ENCODE data around the gene HELZ. TPM values are rescaled to one million over a fixed set of nuclear protein-coding genes. Genes with fewer than 3 reads are reported as not detected.
"Not testable (repeated sequence)": the region's sequence is repeated elsewhere in the genome, so short reads cannot be mapped to it uniquely, and the experiment has no call there.

The HELZ gene
- total RNA-seq, 2 donors from 2014 or later: 38.7 to 99.4 TPM

GRCh38 chr17:67105213-67105612 lies 139.8 kb downstream of the HELZ start:
- TF ChIP-seq POLR2AphosphoS5 (IDR thresholded peaks at IDR 0.05) (no peak), POLR2A (IDR thresholded peaks at IDR 0.05) (no peak), CTCF (IDR thresholded peaks at IDR 0.05) (no peak)
- no peak overlapping the region for H3K4me3 ChIP-seq
- H3K9me3 ChIP-seq: no peaks in the 10 kb centered on the region
- H3K4me1 ChIP-seq (replicated peaks): no peaks in the 10 kb centered on the region
- DNase-seq (ENCODE audit: low spot score): no peak
- no peaks in the 10 kb centered on the region for H3K27me3 ChIP-seq (replicated peaks; ENCODE audit: insufficient read depth)
- H3K27ac ChIP-seq: no peak overlapping the region
- H3K36me3 ChIP-seq: peaks cover 3 to 6% of the 10 kb centered on the region in 2 donors
- intact Hi-C loops (cut with DNase I): no loop called here

- H3K27ac ChIP-seq; DNase-seq (ENCODE audit: low spot score); H3K36me3 ChIP-seq; H3K4me1 ChIP-seq (replicated peaks); H3K9me3 ChIP-seq; H3K27me3 ChIP-seq (replicated peaks; ENCODE audit: insufficient read depth); intact Hi-C loops (cut with DNase I); H3K4me3 ChIP-seq: not testable (repeated sequence)
- WGBS: 97% methylated on average over 7 of the region's 7 CpGs
These were observed 140.4 kb downstream of the HELZ start for GRCh38 chr17:67104641-67105040.

- intact Hi-C loops (cut with DNase I): no loop called here
- Histone ChIP-seq H3K4me1 (replicated peaks) (no peaks in the 10 kb centered on the region), H3K4me3 (no peak overlapping the region), H3K27me3 (replicated peaks; ENCODE audit: insufficient read depth) (no peaks in the 10 kb centered on the region), H3K9me3 (no peaks in the 10 kb centered on the region), H3K27ac (no peak overlapping the region), H3K36me3 (no peaks in the 10 kb centered on the region)
- 97% methylated on average over 1 of the region's 1 CpG for WGBS
- DNase-seq (ENCODE audit: low spot score): no peak
- TF ChIP-seq CTCF (IDR thresholded peaks at IDR 0.05) (no peak), POLR2AphosphoS5 (IDR thresholded peaks at IDR 0.05) (no peak), POLR2A (IDR thresholded peaks at IDR 0.05) (no peak)
These were observed 147.0 kb downstream of the HELZ start for GRCh38 chr17:67098006-67098405.

- 94% methylated on average over 1 of the region's 1 CpG for WGBS
- TF ChIP-seq POLR2AphosphoS5 (IDR thresholded peaks at IDR 0.05) (no peak), CTCF (IDR thresholded peaks at IDR 0.05) (no peak), POLR2A (IDR thresholded peaks at IDR 0.05) (no peak)
- H3K4me1 ChIP-seq (replicated peaks): no peaks in the 10 kb centered on the region
These were observed 148.4 kb downstream of the HELZ start for GRCh38 chr17:67096609-67097008.

GRCh38 chr17:67095803-67096202 lies 149.2 kb downstream of the HELZ start:
- intact Hi-C loops (cut with DNase I): no loop called here
- no peaks in the 10 kb centered on the region for H3K9me3 ChIP-seq
- 100% methylated on average over 1 of the region's 1 CpG for WGBS

More at GRCh38 chr17:67096609-67097008, 148.4 kb downstream of the HELZ start:
- no peaks in the 10 kb centered on the region for H3K9me3 ChIP-seq
- no peak overlapping the region for H3K27ac ChIP-seq
- no peaks in the 10 kb centered on the region for H3K27me3 ChIP-seq (replicated peaks; ENCODE audit: insufficient read depth)
- H3K36me3 ChIP-seq: no peaks in the 10 kb centered on the region
- no peak for DNase-seq (ENCODE audit: low spot score)
- no peak overlapping the region for H3K4me3 ChIP-seq
- intact Hi-C loops (cut with DNase I): no loop called here

GRCh38 chr17:67095291-67095690 lies 149.7 kb downstream of the HELZ start:
- H3K27ac ChIP-seq; H3K9me3 ChIP-seq; H3K27me3 ChIP-seq (replicated peaks; ENCODE audit: insufficient read depth); intact Hi-C loops (cut with DNase I); DNase-seq (ENCODE audit: low spot score); H3K4me1 ChIP-seq (replicated peaks); H3K36me3 ChIP-seq; H3K4me3 ChIP-seq: not testable (repeated sequence)
- WGBS: 0% methylated on average over 1 of the region's 1 CpG

More at GRCh38 chr17:67095803-67096202, 149.2 kb downstream of the HELZ start:
- no peaks in the 10 kb centered on the region for H3K4me1 ChIP-seq (replicated peaks)
- TF ChIP-seq POLR2A (IDR thresholded peaks at IDR 0.05) (no peak), POLR2AphosphoS5 (IDR thresholded peaks at IDR 0.05) (no peak), CTCF (IDR thresholded peaks at IDR 0.05) (no peak)
- H3K4me3 ChIP-seq: no peak overlapping the region
- DNase-seq (ENCODE audit: low spot score): no peak
- H3K36me3 ChIP-seq: no peaks in the 10 kb centered on the region
- no peak overlapping the region for H3K27ac ChIP-seq
- no peaks in the 10 kb centered on the region for H3K27me3 ChIP-seq (replicated peaks; ENCODE audit: insufficient read depth)

Measured in prostate gland (tissue), 2 donors.